IMR-90 (cell line): ENCODE measurements around the gene RYR2. TPM values are rescaled to one million over a fixed set of nuclear protein-coding genes. Genes with fewer than 3 reads are reported as not detected.

Source experiments
- ATAC-seq: fragments of 200-7000 bp; cut with Tn5 transposase; 2 replicates; pipeline ENCODE4 v1.9.1; 2020; ENCODE audit warnings: low read depth, mild to moderate bottlenecking, moderate library complexity
- BruUV-seq: library from RNA; stranded (reverse); fragments of 400-500 nt; replicated peaks from 2 replicates; lab custom pipeline; 2021; lab: Mats Ljungman, UMichigan
- CTCF ChIA-PET: fragments of 300-600 bp; formaldehyde crosslinking; extraction: SDS; loops from one replicate; lab custom pipeline; 2021; ENCODE audit warnings: antibody characterized with exemption; lab: Yijun Ruan, JAX
- POLR2A ChIA-PET: fragments of 300-600 bp; sonication (Branson Sonifier 250); formaldehyde crosslinking; loops from one replicate; lab custom pipeline; 2022; ENCODE audit warnings: antibody characterized with exemption; ENCODE audit not compliant: unreplicated experiment; lab: Charles Lee
- DNase-seq: peaks from one replicate; pipeline ENCODE4 v3.0.0; 2013
- H2AFZ ChIP-seq: replicated peaks from 2 replicates; pipeline ENCODE3; 2013; ENCODE audit warnings: low read length, mild to moderate bottlenecking; ENCODE audit not compliant: poor library complexity
- H2AK5ac ChIP-seq: 2 replicates; pipeline ENCODE4 v1.6.1; 2013; ENCODE audit warnings: low read depth, low read length, inconsistent platforms
- H2AK9ac ChIP-seq: replicated peaks from 2 replicates; pipeline ENCODE3; 2013; ENCODE audit warnings: mild to moderate bottlenecking, low read depth, low read length, moderate library complexity; ENCODE audit not compliant: poor library complexity
- H2BK120ac ChIP-seq: 2 replicates; pipeline ENCODE4 v1.6.1; 2013; ENCODE audit warnings: low read depth, low read length, inconsistent platforms
- H2BK15ac ChIP-seq: 3 replicates; pipeline ENCODE4 v1.6.1; 2013; ENCODE audit warnings: low read depth, low read length, inconsistent platforms
- H2BK20ac ChIP-seq: 2 replicates; pipeline ENCODE4 v1.6.1; 2013; ENCODE audit warnings: low read depth, mild to moderate bottlenecking, inconsistent platforms, low read length, moderate library complexity
- H2BK5ac ChIP-seq: 2 replicates; pipeline ENCODE4 v1.6.1; 2013; ENCODE audit warnings: mild to moderate bottlenecking, low read depth, low read length, inconsistent platforms; ENCODE audit not compliant: poor library complexity, severe bottlenecking
- H3K14ac ChIP-seq: replicated peaks from 2 replicates; pipeline ENCODE4 v1.6.1; 2013; ENCODE audit warnings: low read depth, low read length, inconsistent platforms
- H3K18ac ChIP-seq: 2 replicates; pipeline ENCODE4 v1.6.1; 2013; ENCODE audit warnings: low read depth, low read length, control low read depth
- H3K23ac ChIP-seq: 2 replicates; pipeline ENCODE4 v1.6.1; 2013; ENCODE audit warnings: low read depth, low read length, inconsistent platforms
- H3K27ac ChIP-seq: 2 replicates; pipeline ENCODE4 v1.5.1; 2013; ENCODE audit warnings: mild to moderate bottlenecking, control low read depth, low read length; ENCODE audit not compliant: insufficient read depth
- H3K27me3 ChIP-seq: 2 replicates; pipeline ENCODE4 v1.6.1; 2013; ENCODE audit warnings: low read length; ENCODE audit not compliant: control insufficient read depth, insufficient read depth
- H3K36me3 ChIP-seq: 2 replicates; pipeline ENCODE4 v1.6.1; 2013; ENCODE audit warnings: low read length, mixed read lengths; ENCODE audit not compliant: control insufficient read depth, insufficient read depth
- H3K4ac ChIP-seq: 2 replicates; pipeline ENCODE4 v1.6.1; 2013; ENCODE audit warnings: low read depth, low read length, inconsistent platforms
- H3K4me1 ChIP-seq: 2 replicates; pipeline ENCODE4 v1.6.1; 2013; ENCODE audit warnings: low read length, mixed read lengths; ENCODE audit not compliant: control insufficient read depth, insufficient read depth
- H3K4me2 ChIP-seq: 2 replicates; pipeline ENCODE4 v1.6.1; 2013; ENCODE audit warnings: low read depth, mild to moderate bottlenecking, control low read depth, low read length, moderate library complexity
- H3K4me3 ChIP-seq: 2 replicates; pipeline ENCODE4 v1.5.1; 2013; ENCODE audit warnings: low read depth, mild to moderate bottlenecking, control low read depth, low read length, moderate library complexity; ENCODE audit not compliant: insufficient read depth
- H3K56ac ChIP-seq: 2 replicates; pipeline ENCODE4 v1.6.1; 2013; ENCODE audit warnings: low read length, inconsistent platforms; ENCODE audit not compliant: insufficient read depth; ENCODE audit errors: extremely low read depth
- H3K79me1 ChIP-seq, 2 experiments: 2 replicates each; pipeline ENCODE4 v1.6.1; 2013; ENCODE audit warnings: low read length in 2 of 2, inconsistent platforms in 1 of 2, low read depth in 1 of 2
- H3K9ac ChIP-seq: 2 replicates; pipeline ENCODE4 v1.6.1; 2013; ENCODE audit warnings: low read depth, low read length, control low read depth
- H3K9me1 ChIP-seq: 2 replicates; pipeline ENCODE4 v1.6.1; 2013; ENCODE audit warnings: low read length, inconsistent platforms; ENCODE audit not compliant: insufficient read depth
- H3K9me3 ChIP-seq: 2 replicates; pipeline ENCODE4 v1.6.1; 2013; ENCODE audit warnings: low read length; ENCODE audit not compliant: control insufficient read depth, insufficient read depth
- H4K20me1 ChIP-seq: 2 replicates; pipeline ENCODE4 v1.6.1; 2013; ENCODE audit warnings: low read length, inconsistent platforms; ENCODE audit not compliant: insufficient read depth
- H4K5ac ChIP-seq: 2 replicates; pipeline ENCODE4 v1.6.1; 2013; ENCODE audit warnings: mild to moderate bottlenecking, low read depth, low read length, control low read depth
- H4K8ac ChIP-seq, 2 experiments: 2 replicates each; pipeline ENCODE4 v1.6.1; 2013; ENCODE audit warnings: low read depth in 2 of 2, low read length in 2 of 2, control low read depth in 1 of 2, inconsistent platforms in 1 of 2
- H4K91ac ChIP-seq: 2 replicates; pipeline ENCODE4 v1.6.1; 2013; ENCODE audit warnings: low read depth, low read length, inconsistent platforms; ENCODE audit not compliant: insufficient read depth
- BHLHE40 ChIP-seq: fragments of 150-350 bp; IDR thresholded peaks from 2 replicates; pipeline ENCODE4 v1.6.1; 2016; ENCODE audit warnings: mild to moderate bottlenecking, low read depth, low read length
- CEBPB ChIP-seq: IDR thresholded peaks from 2 replicates; pipeline ENCODE4 v1.6.1; 2012; ENCODE audit warnings: low read depth, low read length, improper control_type of control experiment
- CHD1 ChIP-seq: IDR thresholded peaks from 2 replicates; pipeline ENCODE4 v1.6.1; 2012; ENCODE audit warnings: low read depth, low read length, improper control_type of control experiment
- CTCF ChIP-seq: conservative IDR thresholded peaks from 2 replicates; pipeline ENCODE4 v1.5.1; 2012; ENCODE audit warnings: mild to moderate bottlenecking, low read depth, low read length, improper control_type of control experiment
- FOS ChIP-seq: fragments of 150-350 bp; IDR thresholded peaks from 2 replicates; pipeline ENCODE4 v1.6.1; 2016; ENCODE audit warnings: low read depth, low read length
- MAFK ChIP-seq: IDR thresholded peaks from 2 replicates; pipeline ENCODE4 v1.6.1; 2012; ENCODE audit warnings: low read depth, low read length, improper control_type of control experiment
- MAZ ChIP-seq: IDR thresholded peaks from 2 replicates; pipeline ENCODE4 v1.6.1; 2012; ENCODE audit warnings: low read depth, mild to moderate bottlenecking, low read length, improper control_type of control experiment, moderate library complexity, borderline replicate concordance
- MXI1 ChIP-seq: IDR thresholded peaks from 2 replicates; pipeline ENCODE4 v1.6.1; 2012; ENCODE audit warnings: low read depth, mild to moderate bottlenecking, low read length, moderate library complexity, borderline replicate concordance
- POLR2A ChIP-seq: IDR thresholded peaks from 2 replicates; pipeline ENCODE4 v1.6.1; 2012; ENCODE audit warnings: mild to moderate bottlenecking, low read depth, low read length
- RCOR1 ChIP-seq: IDR thresholded peaks from 2 replicates; pipeline ENCODE4 v1.6.1; 2012; ENCODE audit warnings: mild to moderate bottlenecking, low read length, improper control_type of control experiment; ENCODE audit not compliant: insufficient replicate concordance
- RFX5 ChIP-seq: IDR thresholded peaks from 2 replicates; pipeline ENCODE4 v1.8.0; 2012; ENCODE audit warnings: low read depth, mild to moderate bottlenecking, low read length, moderate library complexity
- WGBS, 2 experiments: methylation state at CpG; one replicate each; pipeline versions ENCODE4 v1.1.5 to v1.1.7; 2013; ENCODE audit warnings: missing lambda C conversion rate in 2 of 2; ENCODE audit not compliant: insufficient read length in 1 of 2; ENCODE audit errors: extremely low coverage in 2 of 2; 5-methylcytosine and 5-hydroxymethylcytosine counted together
- dilution Hi-C: fragments of 300-500 bp; cut with HindIII; formaldehyde crosslinking; loops from one replicate; pipeline ENCODE4 v1.14.3; 2018; ENCODE audit warnings: low sequenced_read_pairs; ENCODE audit not compliant: unreplicated experiment
- in situ Hi-C: fragments of 300-500 bp; cut with MboI; formaldehyde crosslinking; loops from 3 replicates; pipeline ENCODE4 v1.14.3; 2019; ENCODE audit warnings: low sequenced_read_pairs, inconsistent platforms, mixed read lengths
- intact Hi-C: fragments of 100-400 bp; cut with micrococcal nuclease; formaldehyde crosslinking; loops from 2 replicates; pipeline ENCODE4 v1.10.0; 2022
- polyA plus RNA-seq, 3 experiments: library from polyadenylated mRNA; depleted of rRNA; stranded (reverse); fragments of >200 nt; gene quantifications; 2 replicates each; pipeline ENCODE4 v1.2.3, GENCODE V29; 2012; ENCODE audit warnings: low replicate concordance in 1 of 3
- total RNA-seq: library from RNA; depleted of rRNA; stranded (reverse); fragments of >200 nt; gene quantifications from 2 replicates; pipeline ENCODE4 v1.2.3, GENCODE V29; 2012
- TF ChIP-seq, protein P1 (sequence below): fragments of 150-350 bp; IDR thresholded peaks from 2 replicates; pipeline ENCODE4 v1.6.1; 2017; ENCODE audit warnings: mild to moderate bottlenecking, antibody characterized with exemption, low read length, low read depth

RYR2 gene
- total and polyA plus RNA-seq, 2 of the 4 experiments (the other 2 are of a cell fraction): not detected

GRCh38 chr1:237342730-237343129 is 300.7 kb downstream of the RYR2 start:
- Histone ChIP-seq H3K79me1 (no peaks in the 10 kb centered on the region), H3K36me3 (no peaks in the 10 kb centered on the region), H2AK5ac (no peak overlapping the region), H2BK20ac (no peak overlapping the region), H3K18ac (no peak overlapping the region), H3K23ac (no peak overlapping the region), H2AK9ac (no peak overlapping the region), H3K56ac (no peak overlapping the region), H4K5ac (no peak overlapping the region), H2BK120ac (no peak overlapping the region), H4K8ac (no peak overlapping the region), H2BK15ac (no peak overlapping the region), H3K27me3 (no peaks in the 10 kb centered on the region), H3K4me3 (no peak overlapping the region), H3K9ac (no peak overlapping the region), H2BK5ac (no peak overlapping the region), H3K9me3 (peaks cover 3% of the 10 kb centered on the region), H4K20me1 (no peaks in the 10 kb centered on the region), H3K9me1 (no peaks in the 10 kb centered on the region), H3K14ac (no peak overlapping the region), H3K27ac (no peak overlapping the region), H3K4ac (no peak overlapping the region), H3K4me2 (no peak overlapping the region), H3K4me1 (no peaks in the 10 kb centered on the region), H2AFZ (no peak overlapping the region), H4K91ac (no peak overlapping the region)
- DNase-seq: no peak
- no peak for ATAC-seq
- dilution Hi-C loops: no loop called here
- ChIA-PET CTCF (interaction anchor here (0.7 kb wide), 1 partner anchor 125 kb away, joined by 3 read pairs; no protein-coding TSS in a partner anchor), POLR2A (no interaction called here)
- in situ Hi-C loops: no loop called here
- WGBS, 2 experiments: 64% methylated on average over 2 of the region's 6 CpGs; no CpG with 5 or more reads in 1 of the 2 experiments
- TF ChIP-seq, protein P1, sequence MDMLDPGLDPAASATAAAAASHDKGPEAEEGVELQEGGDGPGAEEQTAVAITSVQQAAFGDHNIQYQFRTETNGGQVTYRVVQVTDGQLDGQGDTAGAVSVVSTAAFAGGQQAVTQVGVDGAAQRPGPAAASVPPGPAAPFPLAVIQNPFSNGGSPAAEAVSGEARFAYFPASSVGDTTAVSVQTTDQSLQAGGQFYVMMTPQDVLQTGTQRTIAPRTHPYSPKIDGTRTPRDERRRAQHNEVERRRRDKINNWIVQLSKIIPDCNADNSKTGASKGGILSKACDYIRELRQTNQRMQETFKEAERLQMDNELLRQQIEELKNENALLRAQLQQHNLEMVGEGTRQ: no peak
- TF ChIP-seq RCOR1 (no peak), CTCF (no peak), POLR2A (no peak), MAFK (no peak), MXI1 (no peak), BHLHE40 (no peak), RFX5 (no peak), CHD1 (no peak), CEBPB (no peak), MAZ (no peak), FOS (no peak)
- intact Hi-C loops: no loop called here
- BruUV-seq: no TSS peak
